GM21360 (cell line): Measurements from ENCODE around the gene KIRREL3.

Source experiments
- ATAC-seq: cut with Tn5 transposase; IDR thresholded peaks from one replicate; pipeline ENCODE4 v1.9.1; 2021; ENCODE audit warnings: mild to moderate bottlenecking, moderate library complexity; ENCODE audit not compliant: unreplicated experiment

The KIRREL3 gene

DNA sequence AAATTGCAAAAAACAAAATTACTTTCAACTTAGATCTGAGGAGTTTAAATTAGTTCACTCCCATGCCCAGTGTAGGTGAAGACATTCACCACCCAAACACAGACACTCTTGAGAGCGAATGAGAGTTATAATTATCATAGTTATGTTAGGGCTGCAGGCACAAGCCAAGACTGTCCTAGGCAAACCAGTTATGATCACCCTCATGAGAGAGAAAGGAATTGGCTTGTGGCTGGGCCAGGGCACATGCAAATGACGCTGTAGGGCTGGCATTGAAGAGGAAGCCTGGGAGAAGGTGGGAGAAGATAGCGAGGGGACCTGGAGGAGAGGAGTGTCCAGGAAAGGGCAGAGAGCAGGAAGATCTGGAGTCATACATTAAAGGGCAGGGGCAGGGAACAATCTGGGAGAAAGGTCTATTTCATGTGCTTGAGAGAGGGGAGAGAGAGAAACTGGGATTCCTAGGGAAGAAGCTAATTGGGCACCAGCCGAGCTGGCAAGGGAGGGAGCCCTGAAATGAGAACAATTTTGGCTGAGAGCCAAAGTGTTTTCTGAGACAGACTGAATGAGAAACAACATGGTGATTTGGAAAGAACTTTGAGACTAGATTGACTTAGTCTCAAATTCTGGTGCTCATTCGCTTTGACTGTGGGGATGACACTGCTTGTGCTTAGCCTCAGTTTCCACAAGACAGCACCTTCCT, 279.9 kb downstream of the KIRREL3 start:
- ATAC-seq = no peak

- ATAC-seq = no peak
Observed at GRCh38 chr11:126719740-126720139, 280.8 kb downstream of the KIRREL3 start.

DNA sequence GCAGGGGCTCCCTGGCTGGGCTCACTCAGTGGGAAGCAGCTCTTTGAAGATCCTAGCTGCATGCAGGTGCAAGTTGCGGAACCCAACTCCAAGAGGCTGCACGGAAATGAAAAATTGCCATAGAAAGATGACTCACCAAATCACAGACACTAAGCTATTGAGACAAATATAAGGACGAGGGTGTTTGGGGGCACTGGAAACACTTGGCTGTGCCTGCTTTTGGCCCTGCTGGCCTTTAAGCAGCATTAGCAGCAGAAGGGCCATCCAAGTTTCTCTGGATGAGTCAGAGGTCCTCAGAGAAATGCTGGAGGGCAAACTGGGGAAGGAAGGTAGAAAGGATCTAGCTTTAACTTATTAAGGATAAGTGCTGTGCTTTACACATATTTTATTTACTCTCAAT, 282.3 kb downstream of the KIRREL3 start:
- ATAC-seq = no peak

DNA sequence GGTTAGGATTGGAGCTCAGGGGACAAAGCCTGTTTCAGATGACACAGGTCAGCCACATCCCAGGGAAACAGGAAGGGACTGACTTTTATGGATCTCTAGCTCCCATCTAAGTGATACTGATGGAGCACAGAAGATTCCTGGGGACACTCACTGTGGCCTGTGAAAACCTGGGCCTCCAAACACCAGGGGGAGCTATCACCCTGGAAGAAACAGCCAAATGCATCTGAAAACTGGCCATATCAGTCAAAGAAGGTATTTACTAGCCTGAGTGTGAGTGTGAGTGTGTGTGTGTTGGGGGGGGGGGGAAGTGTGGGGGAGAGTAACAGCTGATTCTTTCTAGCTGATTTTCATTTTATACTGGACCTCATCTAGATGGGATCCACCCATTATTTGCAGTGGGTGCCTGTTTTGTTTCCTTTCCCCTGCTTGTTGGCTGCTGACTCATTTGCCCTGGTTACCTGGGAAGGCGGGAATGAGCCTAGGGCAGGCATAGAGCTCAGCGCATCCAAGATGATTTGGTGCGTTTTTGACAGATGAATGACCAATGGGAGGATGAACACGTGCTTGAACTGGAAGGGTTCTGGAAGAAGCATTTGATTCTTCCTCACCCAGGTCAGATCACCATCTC, 284.0 kb downstream of the KIRREL3 start:
- ATAC-seq = no peak

- ATAC-seq = no peak
Observed at GRCh38 chr11:126713806-126714205, 286.8 kb downstream of the KIRREL3 start.

- ATAC-seq = no peak
Observed at GRCh38 chr11:126711977-126712625, 288.5 kb downstream of the KIRREL3 start.

DNA sequence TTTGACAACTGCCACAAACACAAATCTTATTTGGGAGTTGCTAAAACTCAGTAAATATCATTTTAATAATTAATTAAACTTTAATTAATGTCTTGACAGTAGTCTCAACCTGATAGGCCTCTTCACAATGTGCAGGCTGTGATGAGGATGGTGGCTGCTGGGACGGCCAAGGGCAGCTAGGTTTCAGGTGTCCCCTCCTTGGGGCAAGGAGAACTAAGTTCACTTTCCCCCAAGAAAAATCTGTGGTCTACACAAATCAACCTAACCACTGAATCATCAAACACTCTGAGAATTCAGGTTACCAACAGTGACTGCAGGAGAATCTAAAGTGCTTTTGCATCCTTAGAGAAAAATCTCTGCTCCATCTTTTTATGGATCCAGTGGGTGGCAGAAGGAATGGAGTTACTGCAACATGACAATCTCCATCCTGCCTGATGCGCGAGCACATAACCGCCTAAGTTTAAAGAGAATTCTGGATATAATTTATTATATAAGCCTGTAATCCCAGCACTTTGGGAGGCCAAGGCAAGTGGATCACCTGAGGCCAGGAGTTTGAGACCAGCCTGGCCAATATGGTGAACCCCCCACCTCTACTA, 289.7 kb downstream of the KIRREL3 start:
- no peak for ATAC-seq

- ATAC-seq = no peak
Observed at GRCh38 chr11:126707498-126707897, 293.1 kb downstream of the KIRREL3 start.

DNA sequence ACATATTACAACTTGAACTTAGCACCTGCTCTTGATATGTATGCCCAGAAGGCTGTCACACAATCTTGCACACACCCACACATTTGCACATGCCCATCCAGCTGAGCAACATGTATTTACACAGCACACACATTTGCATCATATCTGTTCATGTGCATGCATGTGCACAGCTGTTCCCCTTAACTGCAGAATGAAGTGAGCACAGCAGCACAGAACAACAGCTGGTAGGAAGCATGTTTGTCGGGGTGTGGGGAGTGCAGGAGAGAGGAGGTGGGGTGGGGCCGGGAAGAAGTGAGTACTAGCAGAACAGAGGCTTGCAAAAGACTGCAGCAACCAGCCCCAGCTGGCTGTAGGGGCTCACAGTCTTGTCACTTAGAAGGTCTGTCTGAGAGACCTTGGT, 296.5 kb downstream of the KIRREL3 start:
- no peak for ATAC-seq

GRCh38 chr11:126703662-126704061, 296.9 kb downstream of the KIRREL3 start:
- ATAC-seq = no peak

DNA sequence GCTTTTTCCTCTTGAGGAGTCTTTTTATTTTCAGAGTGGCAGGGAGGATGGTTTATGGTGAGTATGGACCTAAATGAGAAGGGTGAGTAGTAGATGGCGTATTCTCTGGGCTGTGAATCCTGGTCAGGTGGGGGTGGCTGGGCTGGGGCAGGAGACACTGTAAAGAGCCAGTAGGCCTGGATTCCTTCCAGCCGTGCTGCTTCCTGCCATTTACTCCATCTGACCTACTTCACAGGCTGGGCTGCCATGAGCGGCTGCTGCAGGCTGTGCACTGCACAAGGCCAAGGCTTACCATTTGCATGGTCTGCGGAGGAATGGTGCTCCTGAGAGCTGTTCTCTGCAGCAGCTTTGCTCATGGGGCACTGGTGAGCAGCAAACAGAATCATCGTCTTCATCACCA, 297.6 kb downstream of the KIRREL3 start:
- ATAC-seq = no peak

DNA sequence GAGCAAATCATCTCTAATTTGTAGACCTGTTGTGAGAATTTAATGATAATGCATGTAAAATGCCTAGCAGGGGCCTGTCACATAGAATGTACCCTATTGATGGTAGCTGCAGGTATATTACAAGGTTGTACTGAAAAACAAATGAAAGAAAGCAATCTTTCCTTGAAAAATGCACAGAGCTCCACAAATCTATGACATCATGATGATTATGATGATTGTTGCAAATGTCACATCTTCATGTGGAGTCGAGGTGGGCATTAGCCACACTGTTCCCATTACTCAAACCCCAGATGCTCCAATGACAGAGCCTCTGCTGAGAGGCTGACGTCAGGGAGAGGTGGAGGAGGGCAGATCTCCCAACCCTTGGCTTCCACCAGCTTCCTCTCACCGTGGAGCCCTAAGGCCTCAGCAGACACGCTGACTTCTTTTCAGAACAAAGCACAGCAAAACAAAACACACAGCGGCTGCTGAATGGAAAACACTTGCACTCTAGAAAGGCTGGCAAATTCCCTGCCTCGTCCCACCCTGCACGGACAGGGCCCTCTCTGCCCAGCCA, 298.3 kb downstream of the KIRREL3 start:
- ATAC-seq = no peak

DNA sequence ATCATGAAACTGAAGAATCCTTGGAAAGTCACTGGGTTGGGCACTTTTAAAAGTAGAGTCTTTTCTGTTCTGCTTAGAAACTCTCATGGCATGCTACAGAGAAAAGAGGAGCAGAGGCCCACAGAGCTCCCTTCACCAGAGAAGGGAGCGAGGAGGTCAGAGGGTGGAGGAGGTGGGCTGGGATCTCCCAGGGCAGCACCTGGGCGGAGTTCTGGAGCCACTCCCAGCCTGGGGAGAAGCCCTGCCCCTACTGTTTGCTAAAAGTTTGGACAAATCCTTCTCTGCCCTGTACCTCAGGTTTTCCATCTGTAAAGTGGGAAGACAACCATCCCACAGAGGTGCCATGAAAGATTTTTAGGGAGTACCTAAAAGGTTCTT, 299.1 kb downstream of the KIRREL3 start:
- ATAC-seq = no peak

DNA sequence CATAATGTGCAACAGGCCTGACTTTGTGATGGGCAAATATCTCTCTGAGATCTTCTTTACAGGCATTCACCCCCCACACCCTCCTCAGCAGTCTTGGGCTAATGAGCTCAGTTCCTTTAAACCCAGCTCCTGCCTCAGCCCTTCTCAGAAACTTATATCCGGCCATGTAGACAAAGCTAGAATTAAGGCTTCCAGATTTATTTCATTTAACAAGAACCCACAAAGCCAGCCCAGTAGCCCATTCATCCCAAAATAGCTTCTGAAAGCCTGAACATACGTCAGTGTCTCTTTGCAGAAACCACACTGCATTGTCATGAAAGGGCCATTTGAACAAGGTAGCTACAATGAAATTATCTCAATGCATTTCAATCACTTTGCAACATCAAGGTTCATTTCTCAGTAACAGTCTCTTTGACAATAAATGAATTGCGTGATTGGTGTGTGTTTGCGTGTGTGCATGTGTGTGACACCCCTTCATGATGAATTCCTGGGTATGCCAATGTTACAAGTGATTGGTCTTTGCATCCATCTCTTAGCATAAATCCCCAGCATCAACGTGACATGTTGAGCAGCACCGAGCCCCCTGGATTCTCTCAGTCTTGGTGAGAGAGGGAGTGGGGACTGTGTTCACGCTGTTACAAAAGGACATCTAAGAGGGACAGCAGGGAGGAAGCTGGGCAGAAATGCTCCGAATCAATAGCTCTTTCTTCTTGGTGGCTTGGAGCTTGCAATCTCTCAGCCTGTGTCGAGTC, 299.6 kb downstream of the KIRREL3 start:
- peak; percentile 82 for ATAC-seq

DNA sequence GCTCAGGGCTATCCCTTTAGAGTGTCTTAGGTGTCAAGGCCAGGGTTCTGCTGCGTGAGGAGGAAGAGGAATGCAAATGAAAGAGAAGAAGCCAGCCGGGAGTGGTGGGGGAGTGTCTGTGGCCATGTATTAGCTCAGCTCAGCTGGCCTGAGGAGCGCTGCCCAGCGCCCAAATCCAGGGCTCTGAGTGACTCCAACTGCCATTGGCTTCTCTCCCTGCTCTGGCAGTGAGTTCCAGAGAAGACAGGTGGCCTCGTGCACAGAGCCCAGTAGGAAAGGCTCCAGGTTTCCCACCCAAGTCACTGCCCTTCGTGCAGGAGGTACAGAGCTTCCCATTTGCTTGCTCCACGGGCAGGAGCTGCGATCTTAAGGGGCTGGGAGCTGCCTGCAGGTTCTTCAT, 302.0 kb downstream of the KIRREL3 start:
- ATAC-seq = no peak

- no peak for ATAC-seq
Observed at GRCh38 chr11:126697936-126698335, 302.6 kb downstream of the KIRREL3 start.

- ATAC-seq = no peak
Observed at GRCh38 chr11:126696982-126697381, 303.6 kb downstream of the KIRREL3 start.

- no peak for ATAC-seq
Observed at GRCh38 chr11:126695293-126695692, 305.3 kb downstream of the KIRREL3 start.

DNA sequence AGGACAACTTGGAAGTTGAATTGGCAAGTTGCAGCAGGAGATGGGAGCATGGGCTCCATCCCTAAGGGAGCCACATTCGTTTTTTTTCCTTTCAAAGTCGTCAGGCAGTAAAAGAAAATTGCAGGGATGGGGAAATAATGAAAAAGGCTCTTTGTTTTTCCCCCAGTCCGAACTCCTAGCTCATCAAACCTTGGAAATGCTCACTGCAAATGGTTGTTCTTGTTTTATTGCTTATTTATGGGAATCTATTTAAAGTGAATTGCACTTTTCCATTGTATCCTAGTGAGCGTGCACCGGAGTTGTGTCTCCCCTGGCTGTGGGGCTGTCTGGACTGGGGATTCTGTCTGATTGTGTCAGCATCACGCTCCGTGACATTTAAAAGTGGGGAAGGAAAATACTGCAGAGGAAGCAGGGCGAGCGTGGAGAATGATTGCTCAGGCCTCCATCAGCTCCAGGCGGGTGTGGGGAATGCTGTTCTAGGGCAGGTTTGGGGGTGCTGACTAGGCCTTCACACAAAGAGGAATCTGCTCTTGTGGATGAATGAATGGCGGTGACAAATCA, 306.4 kb downstream of the KIRREL3 start:
- no peak for ATAC-seq

- no peak for ATAC-seq
Observed at GRCh38 chr11:126687477-126687876, 313.1 kb downstream of the KIRREL3 start.

- ATAC-seq = no peak
Observed at GRCh38 chr11:126686938-126687337, 313.6 kb downstream of the KIRREL3 start.
